Measurements from ENCODE around the gene CRABP1.
"Not testable (repeated sequence)": the region's sequence is repeated elsewhere in the genome, so short reads cannot be mapped to it uniquely, and the experiment has no call there.

CRABP1 gene

DNA sequence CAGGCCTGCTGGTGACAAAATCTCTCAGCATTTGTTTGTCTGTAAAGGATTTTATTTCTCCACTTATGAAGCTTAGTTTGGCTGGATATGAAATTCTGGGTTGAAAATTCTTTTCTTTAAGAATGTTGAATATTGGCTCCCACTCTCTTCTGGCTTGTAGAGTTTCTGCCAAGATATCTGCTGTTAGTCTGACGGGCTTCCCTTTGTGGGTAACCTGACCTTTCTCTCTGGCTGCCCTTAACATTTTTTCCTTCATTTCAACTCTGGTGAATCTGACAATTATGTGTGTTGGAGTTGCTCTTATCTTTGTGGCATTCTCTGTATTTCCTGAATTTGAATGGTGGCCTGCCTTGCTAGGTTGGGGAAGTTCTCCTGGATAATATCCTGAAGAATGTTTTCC is 40.0 kb downstream of the CRABP1 start:
- not testable (repeated sequence) for DNase-seq

DNA sequence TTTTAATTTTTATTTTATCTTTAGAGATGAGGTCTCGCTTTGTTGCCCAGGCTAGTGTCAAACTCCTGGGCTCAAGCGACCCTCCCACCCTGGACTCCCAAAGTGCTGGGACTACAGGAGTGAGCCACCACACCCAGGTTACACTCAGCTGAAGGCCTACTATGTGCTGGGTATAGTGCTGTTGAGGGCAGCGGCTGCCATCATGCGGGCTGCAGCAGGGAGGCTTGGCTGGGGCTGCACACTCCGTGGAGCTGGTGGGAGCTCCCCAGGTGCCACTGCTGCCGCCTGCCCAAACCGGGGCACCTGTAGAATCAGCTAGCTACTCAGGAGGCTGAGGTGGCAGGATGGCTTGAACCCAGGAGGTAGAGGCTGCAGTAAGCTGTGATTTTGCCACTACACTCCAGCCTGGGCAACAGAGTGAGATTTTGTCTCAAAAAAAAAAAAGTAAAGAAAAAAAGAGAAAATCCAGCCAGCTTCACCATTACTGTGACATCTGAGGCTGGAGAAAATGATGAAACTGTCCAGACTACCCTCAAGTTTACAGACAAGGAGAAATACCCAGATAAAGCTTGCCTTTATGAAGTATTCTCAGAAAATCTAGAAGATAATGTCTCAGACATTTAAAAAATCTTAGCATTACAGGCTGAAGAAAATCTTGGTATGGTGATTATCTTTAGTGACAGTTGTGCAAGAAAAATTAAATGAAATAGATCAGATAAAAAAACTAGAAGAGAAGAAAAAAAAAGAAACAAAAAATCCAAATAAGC is 42.1 kb downstream of the CRABP1 start:
- DNase-seq = no peak

DNA sequence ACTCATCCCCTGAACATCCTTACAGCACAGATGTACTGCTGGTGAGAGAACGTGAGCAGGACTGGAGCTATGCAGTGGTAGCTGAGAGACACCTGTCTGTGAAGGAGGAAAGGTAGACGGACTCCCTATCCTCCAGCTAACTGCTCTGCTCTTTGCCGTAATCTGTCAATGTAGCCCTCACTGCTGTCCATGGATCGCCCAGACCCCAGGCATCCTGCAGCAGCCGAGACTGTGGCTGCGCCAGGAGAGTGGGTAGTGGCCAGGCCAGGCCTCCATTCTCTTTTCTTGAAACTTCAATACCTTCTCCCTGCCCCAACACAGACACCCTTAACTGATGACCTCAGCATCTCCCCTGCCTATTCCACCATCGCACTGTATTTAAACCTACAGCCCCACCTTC is 44.5 kb downstream of the CRABP1 start:
- no peak for DNase-seq

DNA sequence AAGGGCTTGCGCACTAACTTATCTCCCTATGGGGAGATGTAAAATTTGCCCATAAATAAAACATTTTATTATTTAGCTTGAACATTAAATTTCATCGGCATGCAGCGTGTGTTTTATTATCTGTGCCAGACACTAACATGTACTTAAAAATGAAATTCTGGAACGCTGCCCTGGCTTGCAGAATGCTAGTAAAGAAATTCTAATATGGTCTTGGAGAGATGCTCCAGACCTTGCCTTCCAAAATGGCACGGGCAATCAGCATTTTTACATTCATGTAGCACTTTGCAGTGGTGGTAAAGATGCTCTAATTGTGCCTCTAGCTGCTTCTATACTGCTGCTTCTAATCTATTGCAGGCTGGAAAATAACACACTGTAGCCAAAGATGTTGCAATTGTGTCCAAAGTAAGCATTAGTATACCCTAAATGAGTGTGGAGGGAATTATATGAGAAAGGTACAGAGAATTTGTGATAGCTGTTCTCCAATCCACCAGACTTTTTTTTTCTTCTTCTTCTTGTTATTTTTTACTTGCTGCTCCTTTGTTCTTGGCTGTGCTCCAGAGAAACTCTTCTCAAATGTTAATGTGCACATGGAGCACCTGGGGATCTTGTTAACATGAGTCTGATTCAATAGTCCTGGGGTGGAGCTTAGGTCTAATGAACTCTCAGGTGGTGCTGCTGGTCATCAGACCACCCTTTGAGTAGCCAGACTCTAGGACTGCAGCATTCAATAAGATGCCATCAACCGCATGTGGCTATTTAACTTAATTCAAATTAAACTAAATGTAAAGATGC is 47.3 kb downstream of the CRABP1 start:
- DNase-seq = no peak

DNA sequence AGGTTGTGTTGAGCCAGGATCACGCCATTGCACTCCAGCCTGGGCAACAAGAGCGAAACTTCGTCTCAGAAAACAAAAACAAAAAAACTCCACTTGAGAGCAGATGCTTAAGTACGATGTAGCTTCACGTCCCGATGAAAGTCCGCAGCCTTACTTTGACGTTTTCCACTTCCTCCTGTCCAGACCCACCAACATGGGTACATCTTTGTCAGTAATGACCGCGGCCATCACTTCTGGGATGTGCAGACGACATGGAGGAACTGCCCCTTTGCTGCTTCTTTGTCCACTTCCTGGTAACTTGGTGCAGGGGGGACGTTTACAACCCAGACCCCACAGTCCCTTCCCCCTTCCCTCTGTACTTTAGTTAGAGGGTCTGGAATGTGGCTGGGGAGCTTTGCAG is 48.7 kb downstream of the CRABP1 start:
- no peak for DNase-seq

DNA sequence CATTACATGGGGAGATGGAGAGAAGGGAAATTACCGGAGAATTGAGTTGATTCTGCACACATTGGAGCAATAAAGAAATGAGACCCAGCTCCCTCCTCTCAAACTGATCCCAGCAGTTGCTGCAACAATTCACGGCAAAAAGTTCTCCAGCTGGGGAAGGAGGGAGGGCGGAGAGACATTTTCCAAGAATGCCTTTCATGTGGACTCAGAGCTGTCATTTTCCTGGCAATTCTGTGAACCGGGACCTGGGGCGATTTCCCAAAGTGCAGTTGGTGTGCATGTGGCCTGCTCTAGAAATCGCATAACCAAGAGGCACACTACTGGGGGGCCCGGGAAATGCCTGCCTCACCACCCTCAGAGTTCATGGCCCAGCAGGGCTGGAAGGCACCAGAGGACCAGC is 49.2 kb downstream of the CRABP1 start:
- no peak for DNase-seq

DNA sequence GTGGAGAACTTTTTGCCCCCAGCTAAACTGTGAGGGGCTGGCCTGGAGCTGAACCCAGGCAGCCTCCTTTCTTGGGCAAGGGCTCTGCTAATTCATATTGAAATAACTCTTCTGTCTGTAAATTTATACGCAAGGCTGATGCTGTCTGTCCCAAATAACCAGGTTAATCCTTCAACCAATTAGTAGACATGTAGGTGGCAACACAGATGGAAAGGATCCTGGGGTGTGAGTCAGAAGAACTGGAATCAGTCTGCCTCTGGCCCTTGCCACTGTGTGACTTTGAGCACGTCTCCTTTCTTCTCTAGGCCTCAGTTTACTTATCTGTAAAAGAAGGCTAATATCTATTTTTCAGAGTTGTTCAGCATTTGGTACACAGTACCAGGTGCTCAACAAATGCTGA is 49.6 kb downstream of the CRABP1 start:
- DNase-seq = no peak

DNA sequence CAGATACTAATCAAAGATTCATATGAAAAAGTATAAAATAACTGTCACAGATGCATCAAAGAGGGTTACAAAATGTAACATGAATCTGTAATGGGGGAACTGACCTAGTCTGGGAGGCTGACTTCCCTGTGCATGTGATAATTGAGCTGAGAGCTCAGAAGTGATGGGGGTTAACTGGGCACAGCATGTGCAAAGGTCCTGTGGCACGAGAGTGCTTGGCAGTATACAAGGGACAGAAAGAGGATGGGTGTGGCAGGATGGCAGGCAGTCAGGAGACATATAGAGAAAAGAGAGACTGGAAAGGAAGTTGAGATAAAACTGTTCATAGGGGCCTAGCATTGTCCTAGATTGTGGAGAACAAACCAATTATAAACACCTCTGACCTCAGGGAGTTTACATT is 50.1 kb downstream of the CRABP1 start:
- DNase-seq = no peak

DNA sequence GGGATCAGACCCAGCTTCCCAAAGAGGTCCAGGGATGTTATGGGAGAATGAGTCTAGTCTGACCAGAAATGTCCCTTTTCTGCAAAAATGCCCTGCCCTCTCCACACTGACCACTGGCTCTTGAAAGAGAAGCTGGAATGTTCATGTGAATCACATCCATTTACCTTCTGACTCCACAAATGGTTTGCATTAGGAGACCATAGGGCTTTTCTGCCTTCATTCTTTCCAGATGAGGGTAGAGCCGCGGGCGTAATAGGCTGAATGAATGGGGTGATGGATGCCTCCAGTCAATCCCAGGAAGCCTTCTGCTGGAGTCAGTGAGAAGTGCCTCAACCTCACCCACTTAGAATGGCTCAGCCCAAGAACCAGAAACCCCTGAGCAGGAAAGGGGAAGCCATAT is 50.7 kb downstream of the CRABP1 start:
- no peak for DNase-seq

DNA sequence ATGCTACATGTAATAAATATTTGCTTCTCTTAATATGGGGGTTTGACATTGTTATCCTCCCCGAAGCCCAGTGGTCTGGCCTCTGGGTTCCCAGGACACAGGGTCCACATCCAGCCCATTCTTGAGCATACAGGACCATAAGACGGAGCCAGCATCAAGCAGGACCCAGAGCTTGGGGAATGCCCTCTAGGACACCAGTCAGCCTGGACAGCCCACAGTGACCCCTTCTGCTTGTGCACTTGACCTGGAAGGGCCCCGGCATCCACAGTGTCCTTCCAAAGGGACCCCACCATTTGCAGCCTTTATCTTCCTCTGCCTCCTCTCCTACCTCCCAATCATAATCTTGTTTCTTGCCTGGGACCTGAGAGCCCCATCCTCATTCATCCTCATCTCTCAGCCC is 51.6 kb downstream of the CRABP1 start:
- no peak for DNase-seq

DNA sequence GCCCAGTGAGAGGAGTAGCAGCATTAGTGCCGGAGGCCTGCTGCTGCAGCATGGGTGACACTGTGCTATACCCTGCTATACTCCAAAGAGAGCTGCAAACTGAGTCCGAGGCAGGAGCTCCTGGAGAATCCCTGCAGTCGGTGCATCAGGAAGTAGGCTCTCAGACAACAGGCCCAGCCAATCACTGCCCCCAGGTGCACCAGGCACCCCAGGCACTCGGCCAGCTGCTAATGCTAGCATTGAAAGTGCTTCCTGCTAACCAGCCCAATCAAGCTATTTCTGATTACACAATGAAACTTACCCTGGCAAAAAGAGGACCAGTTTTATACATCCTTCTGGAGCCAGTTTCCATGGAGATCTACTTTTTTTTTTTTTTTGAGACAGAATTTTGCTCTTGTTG is 52.3 kb downstream of the CRABP1 start:
- DNase-seq = no peak

DNA sequence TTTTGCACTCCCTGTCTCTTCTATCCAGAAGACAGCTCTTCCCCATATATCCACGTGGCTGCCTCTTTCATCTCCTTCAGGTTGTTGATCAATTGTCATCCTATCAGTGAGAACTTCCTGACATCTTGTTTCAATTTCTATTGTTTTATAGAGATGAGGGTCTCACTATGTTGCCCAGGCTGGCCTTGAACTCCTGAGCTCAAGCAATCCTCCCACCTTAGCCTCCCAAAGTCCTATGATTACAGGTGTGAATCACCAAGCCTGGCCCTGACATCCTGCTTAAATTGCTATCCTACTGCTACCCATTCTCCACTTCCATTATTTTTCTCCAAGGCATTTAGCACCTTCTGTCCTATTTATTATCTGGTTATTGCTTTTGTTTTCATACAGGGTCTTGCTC is 53.0 kb downstream of the CRABP1 start:
- DNase-seq = no peak

DNA sequence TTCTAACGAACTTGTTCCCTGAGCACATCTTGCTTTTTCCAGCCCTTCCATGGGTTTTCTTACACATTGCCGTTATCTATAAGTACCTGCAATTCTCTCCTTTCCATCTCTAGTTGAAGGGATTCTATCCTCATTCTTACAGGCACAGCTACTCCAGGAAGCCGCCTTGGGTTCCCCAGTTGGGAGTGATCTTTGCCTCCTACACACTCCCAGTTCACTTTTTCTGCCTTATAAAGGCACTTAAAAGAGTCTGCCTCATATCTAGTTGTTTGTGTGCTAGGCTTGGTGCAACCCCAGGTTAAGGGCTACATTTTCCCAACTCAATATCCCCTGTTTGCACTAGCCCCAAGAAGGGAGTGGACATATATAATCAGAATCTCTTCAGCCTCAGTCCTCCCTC is 53.9 kb downstream of the CRABP1 start:
- DNase-seq = no peak

DNA sequence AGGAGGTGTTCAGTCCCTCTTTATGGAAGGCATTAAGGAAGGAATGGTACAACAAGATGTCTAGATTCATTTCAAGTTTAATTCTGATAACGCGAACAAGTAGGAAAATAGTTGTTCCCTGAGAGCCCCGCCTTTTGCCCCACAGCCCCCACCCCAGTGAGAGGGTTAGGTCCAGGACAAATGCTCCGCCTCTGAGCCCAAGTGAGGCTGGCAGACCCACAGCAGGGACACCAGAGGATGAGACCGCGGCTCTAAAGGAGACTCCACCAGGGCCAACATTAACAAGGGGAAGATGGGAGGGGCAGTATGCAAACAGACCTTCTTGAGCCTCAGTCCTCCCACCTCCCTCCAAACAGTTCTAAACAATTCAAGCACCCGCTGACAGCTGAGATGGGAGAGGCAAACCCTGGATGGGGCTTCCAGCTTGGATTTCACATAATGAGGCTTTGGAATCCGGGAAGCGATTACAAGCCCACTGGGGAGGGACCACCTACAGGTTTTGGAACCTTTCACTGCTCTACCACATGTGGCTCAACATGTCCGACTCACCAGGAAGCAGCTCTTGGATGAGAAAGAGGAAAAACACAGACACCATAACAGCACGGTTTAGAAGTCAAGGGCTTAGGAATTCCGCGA is 54.9 kb downstream of the CRABP1 start:
- no peak for DNase-seq

DNA sequence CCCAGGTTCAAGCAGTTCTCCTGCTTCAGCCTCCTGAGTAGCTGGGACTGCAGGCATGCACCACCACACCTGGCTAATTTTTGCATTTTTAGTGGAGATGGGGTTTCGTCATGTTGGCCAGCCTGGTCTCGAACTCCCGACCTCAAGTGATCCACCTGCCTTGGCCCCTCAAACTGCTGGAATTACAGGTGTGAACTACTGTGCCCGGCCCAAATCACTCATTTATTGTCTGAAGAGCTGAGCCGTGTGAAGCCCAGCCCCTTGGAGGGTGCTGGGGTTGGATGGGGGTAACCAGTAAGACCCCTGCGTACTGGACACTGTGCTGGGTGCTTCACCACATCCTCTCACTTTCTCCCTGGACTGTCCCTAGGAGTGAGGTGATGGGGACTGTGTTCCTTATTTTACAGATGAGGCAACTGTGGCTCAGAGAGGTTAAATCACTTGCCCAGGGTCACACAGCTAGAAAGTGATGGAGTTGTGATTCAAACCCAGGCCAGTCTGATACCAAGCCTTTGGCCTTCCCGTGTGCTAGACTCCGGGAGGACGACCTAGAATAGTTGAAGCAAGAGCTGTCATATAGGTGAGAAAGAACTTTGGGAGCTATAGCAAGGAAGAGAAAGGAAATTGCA is 56.1 kb downstream of the CRABP1 start:
- no peak for DNase-seq

DNA sequence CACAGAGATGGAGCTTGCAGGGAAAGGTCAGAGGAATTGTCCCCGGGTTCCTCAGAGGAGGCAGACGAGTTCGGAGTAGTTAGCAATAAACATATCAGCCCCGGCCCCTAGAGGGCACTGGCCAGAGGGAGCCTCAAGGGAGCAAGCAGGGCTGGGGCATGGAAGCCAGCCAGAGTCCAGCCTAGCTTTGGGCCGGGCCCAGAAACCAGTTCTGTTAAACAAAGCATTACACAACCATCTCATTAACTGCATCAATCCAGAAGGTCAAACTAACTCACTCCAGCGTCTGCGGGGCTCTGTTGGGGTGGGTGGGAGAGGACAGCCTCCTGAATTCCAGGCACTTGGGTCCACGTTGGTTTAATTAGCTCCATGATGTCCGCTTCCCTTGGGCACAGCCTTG is 56.8 kb downstream of the CRABP1 start:
- DNase-seq = no peak

DNA sequence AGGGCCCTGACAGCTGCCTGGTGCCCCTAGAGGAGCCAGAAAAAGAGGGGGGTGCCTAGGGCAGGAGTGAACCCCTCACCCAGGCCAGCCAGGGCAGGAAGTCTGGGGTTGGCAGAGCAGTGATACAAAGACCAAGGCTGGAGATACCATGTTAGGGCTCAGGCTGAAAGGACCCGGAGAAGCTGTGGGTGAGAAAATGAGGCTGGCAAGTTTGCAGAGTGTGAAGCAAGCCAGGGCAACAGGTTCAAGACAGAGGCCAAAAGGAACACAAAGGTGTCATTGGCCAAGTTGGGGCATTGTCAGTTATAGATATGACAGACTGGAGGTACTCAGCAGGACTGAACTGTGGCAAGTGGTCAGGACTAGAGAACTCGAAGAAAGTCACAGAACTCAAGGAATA is 57.2 kb downstream of the CRABP1 start:
- DNase-seq = no peak
